HG02870 (cell line): Measurements from ENCODE around the gene ARMH3.
"Not testable (repeated sequence)": the region's sequence is repeated elsewhere in the genome, so short reads cannot be mapped to it uniquely, and the experiment has no call there.

Experiments used
- ATAC-seq: cut with Tn5 transposase; IDR thresholded peaks from one replicate; pipeline ENCODE4 v1.9.1; 2021; ENCODE audit warnings: mild to moderate bottlenecking, moderate library complexity; ENCODE audit not compliant: unreplicated experiment

ARMH3 gene

GRCh38 chr10:102055647-102056419 lies at the start of gene ARMH3:
TSS of gene ARMH3 (minus strand) at chr10:102056173. CDS start at chr10:102040114, 16,059 bp downstream.
- peak; percentile 90 for ATAC-seq

- no peak for ATAC-seq
Measured at GRCh38 chr10:102102421-102102820, 46.4 kb upstream of the ARMH3 start.

DNA sequence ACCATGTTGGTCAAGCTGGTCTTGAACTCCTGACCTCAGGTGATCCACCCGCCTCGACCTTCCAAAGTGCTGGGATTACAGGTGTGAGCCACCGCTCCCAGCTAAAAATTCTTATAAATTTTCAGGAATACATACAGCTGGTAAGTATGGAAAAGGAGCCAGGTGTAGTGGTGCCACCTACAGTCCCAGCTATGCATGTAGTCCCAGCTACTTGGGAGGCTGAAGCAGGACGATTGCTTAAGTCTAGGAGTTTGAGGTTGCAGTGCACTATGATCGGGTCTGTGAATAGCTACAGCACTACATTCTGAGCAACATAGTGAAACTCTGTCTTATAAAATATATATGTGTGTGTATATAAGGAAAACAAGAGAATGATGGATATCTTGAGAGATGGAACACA lies 45.2 kb upstream of the ARMH3 start:
- no peak for ATAC-seq

DNA sequence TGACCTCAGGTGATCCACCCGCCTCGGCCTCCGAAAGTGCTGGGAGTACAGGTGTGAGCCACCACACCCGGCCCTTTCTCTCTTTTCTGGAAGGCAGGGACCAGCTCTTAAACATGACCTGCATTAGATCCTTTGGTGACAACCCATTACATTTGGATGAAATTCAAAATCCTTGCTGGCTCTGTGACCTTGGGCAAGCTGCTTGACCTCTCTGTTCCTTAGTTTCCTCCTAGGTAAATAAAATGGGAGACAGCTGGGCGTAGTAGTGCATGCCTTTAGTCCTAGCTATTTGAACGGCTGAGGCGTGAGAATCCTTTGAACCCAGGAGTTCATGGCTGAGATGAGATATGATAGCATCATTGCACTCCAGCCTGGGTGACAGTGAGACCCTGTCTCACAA lies 40.5 kb upstream of the ARMH3 start:
- no peak for ATAC-seq

DNA sequence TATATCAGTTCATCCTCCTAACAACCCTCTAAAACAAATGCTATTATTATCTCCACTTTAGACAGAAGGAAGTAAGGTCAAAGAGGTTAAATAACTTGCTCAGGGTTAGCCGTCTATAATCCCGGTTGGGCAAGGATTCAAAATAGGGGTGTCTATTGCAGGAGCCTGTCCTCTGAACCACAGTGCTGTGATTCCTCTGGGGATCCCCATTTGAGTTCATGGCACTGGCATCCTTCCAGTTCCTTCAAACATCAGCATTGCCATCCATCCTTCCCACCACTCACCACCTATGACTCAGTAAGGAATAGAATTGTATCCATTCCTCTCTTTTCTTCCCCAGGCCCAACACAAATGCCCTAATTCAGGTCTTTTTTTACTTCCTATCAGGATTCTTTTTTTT lies 34.8 kb upstream of the ARMH3 start:
- ATAC-seq: no peak

- ATAC-seq: no peak
Measured at GRCh38 chr10:102086196-102086595, 30.2 kb upstream of the ARMH3 start.

- no peak for ATAC-seq
Measured at GRCh38 chr10:102085336-102085735, 29.4 kb upstream of the ARMH3 start.

- no peak for ATAC-seq
Measured at GRCh38 chr10:102083541-102083940, 27.6 kb upstream of the ARMH3 start.

- ATAC-seq: no peak
Measured at GRCh38 chr10:102072673-102073527, 16.9 kb upstream of the ARMH3 start.

DNA sequence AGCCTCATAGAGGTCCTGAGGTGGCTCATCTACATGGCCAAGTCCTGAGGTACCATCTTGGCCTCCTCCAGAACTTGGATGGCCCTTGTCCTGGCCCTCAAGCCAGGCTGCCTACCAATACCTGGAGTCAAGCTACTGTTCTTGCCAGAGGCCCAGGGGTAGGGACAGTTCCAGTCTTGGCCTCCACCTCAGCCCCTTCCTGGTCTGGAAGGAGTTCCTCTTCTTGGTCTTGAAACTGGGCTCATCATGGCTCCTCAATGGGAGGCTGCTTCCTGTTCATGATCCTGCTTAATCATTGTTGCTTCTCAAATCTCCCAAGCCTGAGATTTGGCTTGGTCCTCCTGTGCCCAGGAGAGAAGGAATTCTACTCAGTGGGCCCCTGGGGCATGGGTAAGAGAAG lies 13.1 kb upstream of the ARMH3 start:
- no peak for ATAC-seq

DNA sequence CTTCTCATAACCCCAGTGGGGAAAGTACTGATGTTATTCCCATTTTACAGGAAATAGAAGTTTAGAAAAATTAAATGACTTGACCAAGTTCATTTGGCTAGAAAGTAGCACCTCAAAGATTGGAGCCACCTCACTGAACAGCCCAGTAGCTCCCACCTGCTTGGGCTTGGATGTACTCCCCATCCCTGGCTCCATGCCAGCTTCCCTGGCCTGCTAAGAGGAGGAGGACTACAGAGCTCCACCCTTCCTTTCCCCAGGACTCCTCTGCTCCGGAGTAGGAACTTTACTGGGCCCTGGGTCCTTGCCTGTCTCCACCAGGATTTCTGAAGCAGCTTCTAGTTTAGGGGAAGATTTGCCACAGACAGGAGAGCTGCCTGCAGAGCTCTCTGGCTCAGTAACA lies 12.2 kb upstream of the ARMH3 start:
- no peak for ATAC-seq

DNA sequence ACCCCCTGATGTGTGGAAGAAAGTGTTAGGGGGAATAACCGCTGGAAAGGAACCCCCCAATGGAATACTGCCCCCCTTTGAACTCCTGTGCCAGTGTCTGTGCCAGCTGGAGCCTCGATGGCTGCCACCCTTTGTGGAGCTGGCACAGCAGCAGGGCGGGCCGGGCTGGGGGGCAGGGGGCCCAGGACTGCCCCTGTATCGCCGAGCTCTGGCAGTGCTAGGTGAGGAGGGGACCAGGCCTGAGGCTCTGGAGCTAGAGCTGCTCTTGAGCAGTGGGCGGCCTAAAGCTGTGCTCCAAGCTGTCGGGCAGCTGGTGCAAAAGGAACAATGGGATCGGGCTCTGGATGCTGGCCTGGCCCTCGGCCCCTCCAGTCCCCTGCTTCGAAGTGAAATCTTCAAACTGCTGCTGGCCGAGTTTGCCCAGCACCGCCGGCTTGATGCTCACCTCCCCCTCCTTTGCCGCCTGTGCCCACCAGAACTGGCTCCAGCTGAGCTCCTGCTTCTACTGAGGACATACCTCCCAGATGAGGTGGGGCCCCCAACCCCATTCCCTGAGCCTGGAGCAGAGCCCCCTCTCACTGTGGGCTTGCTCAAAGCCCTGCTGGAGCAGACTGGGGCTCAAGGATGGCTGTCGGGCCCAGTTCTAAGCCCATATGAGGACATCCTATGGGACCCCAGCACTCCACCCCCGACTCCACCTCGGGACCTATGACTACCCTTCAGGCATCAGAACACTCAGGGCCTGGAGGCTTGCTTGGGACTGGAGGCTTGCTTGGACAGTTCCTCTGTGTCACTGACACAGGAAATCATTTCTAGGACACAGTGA lies 11.3 kb upstream of the ARMH3 start:
- no peak for ATAC-seq

DNA sequence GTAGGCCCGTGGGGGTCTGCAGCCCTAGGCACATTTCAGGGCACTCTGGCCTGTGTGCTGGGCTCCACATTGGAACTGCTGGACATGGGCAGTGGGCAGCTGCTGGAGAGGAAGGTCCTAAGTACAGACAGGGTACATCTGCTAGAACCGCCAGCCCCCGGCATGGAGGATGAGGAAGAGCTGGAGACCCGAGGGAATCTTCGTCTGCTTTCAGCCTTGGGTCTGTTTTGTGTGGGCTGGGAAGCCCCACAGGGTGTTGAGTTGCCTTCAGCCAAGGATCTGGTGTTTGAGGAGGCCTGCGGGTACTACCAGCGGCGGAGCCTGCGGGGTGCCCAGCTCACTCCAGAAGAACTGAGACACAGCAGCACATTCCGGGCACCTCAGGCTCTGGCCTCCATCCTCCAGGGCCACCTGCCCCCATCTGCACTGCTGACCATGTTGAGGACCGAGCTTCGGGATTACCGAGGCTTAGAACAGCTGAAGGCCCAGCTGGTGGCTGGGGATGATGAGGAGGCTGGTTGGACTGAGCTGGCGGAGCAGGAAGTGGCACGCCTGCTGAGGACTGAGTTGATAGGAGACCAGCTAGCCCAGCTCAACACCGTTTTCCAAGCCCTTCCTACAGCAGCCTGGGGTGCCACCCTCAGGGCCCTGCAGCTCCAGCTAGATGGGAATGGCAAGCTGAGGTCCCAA lies 10.6 kb upstream of the ARMH3 start:
- ATAC-seq: no peak

DNA sequence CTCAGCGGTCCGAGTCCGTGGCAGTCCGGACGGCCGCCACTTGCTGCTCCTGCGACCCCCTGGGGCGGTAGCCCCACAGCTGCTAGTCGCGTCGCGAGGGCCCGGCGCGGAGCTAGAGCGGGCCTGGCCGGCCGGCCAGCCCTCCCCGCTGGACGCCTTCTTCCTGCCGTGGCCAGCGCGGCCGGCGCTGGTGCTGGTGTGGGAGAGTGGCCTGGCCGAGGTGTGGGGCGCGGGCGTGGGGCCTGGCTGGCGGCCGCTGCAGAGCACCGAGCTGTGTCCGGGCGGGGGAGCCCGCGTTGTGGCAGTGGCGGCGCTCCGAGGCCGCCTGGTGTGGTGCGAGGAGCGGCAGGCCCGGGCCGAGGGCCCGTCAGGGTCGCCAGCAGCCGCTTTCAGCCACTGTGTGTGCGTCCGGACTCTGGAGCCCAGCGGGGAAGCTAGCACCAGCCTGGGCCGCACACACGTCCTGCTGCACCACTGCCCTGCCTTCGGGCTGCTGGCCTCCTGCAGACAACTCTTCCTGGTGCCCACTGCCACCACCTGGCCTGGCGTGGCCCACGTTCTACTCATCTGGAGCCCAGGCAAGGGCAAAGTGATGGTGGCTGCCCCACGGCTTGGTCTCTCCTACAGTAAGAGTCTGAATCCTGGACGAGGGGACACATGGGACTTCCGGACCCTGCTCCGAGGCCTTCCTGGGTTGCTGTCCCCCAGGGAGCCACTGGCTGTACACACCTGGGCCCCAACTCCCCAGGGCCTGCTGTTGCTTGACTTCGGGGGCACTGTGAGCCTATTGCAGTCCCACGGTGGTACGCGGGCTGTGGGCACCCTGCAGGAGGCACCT lies 9.8 kb upstream of the ARMH3 start:
- ATAC-seq: peak; percentile 20

- peak; percentile 94 for ATAC-seq
Measured at GRCh38 chr10:102064868-102065560, 9.0 kb upstream of the ARMH3 start, which contains the start of gene HPS6. TSS of gene HPS6 (plus strand) at chr10:102065349. CDS start at chr10:102065475, 126 bp downstream.

DNA sequence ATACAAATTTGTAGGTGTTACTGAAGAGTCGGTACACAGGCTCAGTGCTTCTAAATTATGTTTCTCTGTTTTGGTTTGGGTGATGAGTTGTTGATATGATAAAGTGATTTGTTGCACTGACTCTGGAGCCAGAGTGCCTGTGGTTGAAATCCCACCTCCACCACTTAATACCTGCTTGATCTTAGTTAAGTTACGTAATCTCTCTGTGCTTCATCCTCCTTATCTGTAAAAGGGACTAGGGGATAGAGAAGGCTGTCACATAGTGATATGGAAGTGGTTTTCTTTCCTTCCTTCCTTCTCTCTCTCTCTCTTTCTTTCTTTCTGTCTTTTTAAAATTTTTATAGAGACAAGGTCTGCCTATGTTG lies 8.5 kb upstream of the ARMH3 start:
- ATAC-seq: no peak

DNA sequence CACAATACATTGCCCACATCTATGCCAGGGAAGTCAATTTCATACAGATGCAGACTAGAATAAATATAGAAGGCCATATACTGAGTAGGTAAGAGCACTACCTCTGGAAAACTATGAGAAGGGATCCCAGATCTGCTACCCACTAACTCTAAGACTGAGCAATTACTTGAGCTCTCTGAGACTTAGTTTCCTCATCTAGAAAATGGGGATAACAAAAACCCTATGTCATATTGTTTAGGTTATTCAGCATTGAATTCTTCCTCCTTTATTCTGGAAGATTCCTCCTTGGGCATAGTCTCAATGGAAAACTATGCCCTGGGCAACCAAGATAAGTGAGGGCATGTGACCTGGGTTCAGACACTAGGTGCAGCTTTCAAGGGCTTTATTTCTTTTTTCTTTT lies 4.0 kb upstream of the ARMH3 start:
- no peak for ATAC-seq

DNA sequence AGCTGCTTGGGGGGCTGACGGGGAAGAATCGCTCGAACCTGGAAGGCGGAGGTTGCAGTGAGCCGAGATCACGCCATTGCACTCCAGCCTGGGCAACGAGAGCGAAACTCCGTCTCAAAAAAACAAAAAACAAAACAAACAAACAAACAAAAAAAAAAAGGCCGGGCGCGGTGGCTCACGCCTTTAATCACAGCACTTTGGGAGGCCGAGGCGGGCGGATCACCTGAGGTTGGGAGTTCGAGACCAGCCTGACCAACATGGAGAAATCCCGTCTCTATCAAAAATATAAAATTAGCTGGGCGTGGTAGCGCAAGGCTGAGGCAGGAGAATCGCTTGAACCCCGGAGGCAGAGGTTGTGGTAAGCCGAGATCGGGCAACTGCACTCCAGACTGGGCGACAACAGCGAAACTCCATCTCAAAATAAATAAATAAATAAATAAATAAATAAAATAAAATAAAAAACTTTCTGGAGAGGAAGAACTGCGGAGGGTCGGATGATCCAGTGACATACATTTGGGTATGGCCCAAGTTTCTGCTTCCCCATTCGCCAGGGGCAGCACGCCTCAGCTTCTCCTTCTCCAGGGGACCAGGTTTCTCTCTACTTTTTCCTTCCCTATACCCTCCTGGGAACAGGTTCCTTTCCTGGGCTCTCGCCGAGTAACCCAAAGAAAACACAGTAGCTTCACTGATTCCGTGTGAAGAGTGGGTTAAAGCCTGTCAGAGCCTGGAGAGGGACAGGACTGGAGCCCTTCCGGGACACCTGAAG lies 909 bp downstream of the ARMH3 start:
- ATAC-seq: not testable (repeated sequence)
